ENCODE measurements around the gene AZIN2. TPM values are rescaled to one million over a fixed set of nuclear protein-coding genes. Genes with fewer than 3 reads are reported as not detected.
"Not testable (repeated sequence)": the region's sequence is repeated elsewhere in the genome, so short reads cannot be mapped to it uniquely, and the experiment has no call there.

AZIN2 gene
- total and polyA plus RNA-seq, 2 of the 8 experiments (the other 6 are each of a cell fraction or from before 2014, with no cell fraction given): 0.22 to 0.91 TPM

GRCh38 chr1:33124647-33125046 lies 43.7 kb downstream of the AZIN2 start:
- H4K5ac ChIP-seq (ENCODE audit: insufficient read length, low read depth, low read length); H4K20me1 ChIP-seq (replicated peaks in 1 of 2; ENCODE audit: control insufficient read depth in 1 of 2, insufficient read depth in 2 of 2, low read length in 2 of 2); H3K79me2 ChIP-seq (ENCODE audit: control insufficient read depth in 1 of 2, insufficient read depth in 2 of 2, low read length in 2 of 2); H2BK12ac ChIP-seq (ENCODE audit: low read depth, low read length); H2AFZ ChIP-seq (ENCODE audit: low read length); H3K79me1 ChIP-seq (ENCODE audit: low read depth, low read length); DNase-seq (ENCODE audit: low read depth in 1 of 2, low spot score in 2 of 2); FAIRE-seq; POLR2A ChIA-PET (ENCODE audit: partially characterized antibody); H3K36me3 ChIP-seq (ENCODE audit: control insufficient read depth in 2 of 4, insufficient read depth in 4 of 4, low read length in 3 of 4); H2BK20ac ChIP-seq (ENCODE audit: low read length); H3K9me3 ChIP-seq (ENCODE audit: insufficient read depth in 2 of 2, low read depth in 1 of 2, low read length in 1 of 2); H3K23me2 ChIP-seq (ENCODE audit: low read depth, low read length); H3K56ac ChIP-seq (replicated peaks; ENCODE audit: insufficient read length, low read depth, low read length); H3K4me3 ChIP-seq (ENCODE audit: extremely low read depth in 1 of 4, insufficient read depth in 2 of 4, low read depth in 3 of 4, low read length in 4 of 4); H3K4me2 ChIP-seq (ENCODE audit: insufficient read depth in 1 of 2, low read depth in 2 of 2, low read length in 2 of 2); H2BK120ac ChIP-seq (replicated peaks; ENCODE audit: low read depth, low read length); H2AK5ac ChIP-seq (ENCODE audit: low read depth, low read length); H3K9ac ChIP-seq (replicated peaks in 1 of 4; ENCODE audit: extremely low read depth in 1 of 4, low read depth in 3 of 4, low read length in 3 of 4); H4K8ac ChIP-seq (ENCODE audit: extremely low read depth, insufficient read depth, low read length); H3K4ac ChIP-seq (replicated peaks; ENCODE audit: insufficient read length, low read depth, low read length); H3K23ac ChIP-seq (ENCODE audit: insufficient read length); H3K18ac ChIP-seq (ENCODE audit: extremely low read depth, low read length); H2BK5ac ChIP-seq (ENCODE audit: low read depth, low read length); H2BK15ac ChIP-seq (ENCODE audit: low read length); H3K4me1 ChIP-seq (replicated peaks in 1 of 4; ENCODE audit: control insufficient read depth in 3 of 4, insufficient read depth in 4 of 4, low read length in 3 of 4); H3K14ac ChIP-seq (ENCODE audit: insufficient read length); H3K27ac ChIP-seq (ENCODE audit: low read depth, low read length); H4K91ac ChIP-seq (replicated peaks; ENCODE audit: insufficient read length, low read length): not testable (repeated sequence)
- 89% methylated on average over 4 of the region's 4 CpGs; no CpG with 5 or more reads in 1 of the 2 experiments for WGBS, 2 experiments (ENCODE audit: extremely low coverage in 1 of 2, insufficient coverage in 1 of 2, insufficient read length in 1 of 2, insufficient replicate concordance in 2 of 2, low coverage in 1 of 2, low lambda C conversion rate in 2 of 2, missing lambda C conversion rate in 1 of 2)
- CTCF ChIA-PET (ENCODE audit: partially characterized antibody): interaction anchor here (1.1 to 1.4 kb wide), 2 partner anchors 9 to 13 kb away, joined by 3 to 4 read pairs; no protein-coding TSS in a partner anchor
- H3K27me3 ChIP-seq (replicated peaks in 1 of 4; ENCODE audit: control insufficient read depth in 3 of 4, extremely low read depth in 1 of 4, insufficient read depth in 3 of 4, low read length in 3 of 4): peaks cover 0 to 13% (median 7%) of the 10 kb centered on the region in 4 experiments; a peak in 6 of 7 replicates

Data from H1 (cell line).